K562 (cell line): ENCODE results near the gene PATE3. TPM values are rescaled to one million over a fixed set of nuclear protein-coding genes. Genes with fewer than 3 reads are reported as not detected.

ENCODE experiments used
- ATAC-seq: fragments of 200-7000 bp; cut with Tn5 transposase; 3 replicates; pipeline ENCODE4 v1.9.1; 2020; ENCODE audit warnings: moderate library complexity
- BruUV-seq: library from RNA; stranded (reverse); fragments of 400-500 nt; replicated peaks from 2 replicates; lab custom pipeline; 2021; lab: Mats Ljungman, UMichigan
- CTCF ChIA-PET: fragments of 300-600 bp; formaldehyde crosslinking; extraction: SDS; loops from one replicate; lab custom pipeline; 2021; ENCODE audit warnings: low intra/inter-chr PET ratio; lab: Yijun Ruan, JAX
- POLR2A ChIA-PET: fragments of 300-600, 350-650 bp; sonication (Branson Sonifier 250); formaldehyde crosslinking; extraction: SDS; loops from one replicate; lab custom pipeline; 2021; ENCODE audit warnings: antibody characterized with exemption, inconsistent platforms; lab: Yijun Ruan, JAX
- DNase-seq, 4 experiments: peaks; one replicate each; pipeline versions ENCODE4 v3.0.0 to v3.0.0-alpha.2; 2011 to 2018; ENCODE audit warnings: low spot score in 3 of 4, mixed read lengths in 3 of 4; ENCODE audit errors: extremely low read depth in 1 of 4
- FAIRE-seq: peaks from 2 replicates; lab custom pipeline; 2011; peaks lifted over from hg19 to GRCh38; lab: Jason Lieb, UNC
- H2AFZ ChIP-seq: 2 replicates; pipeline ENCODE4 v1.6.0; 2011; ENCODE audit warnings: low read depth, low read length, control low read depth, inconsistent platforms
- H3K27ac ChIP-seq: fragments of 200-600 bp; 3 replicates; pipeline ENCODE4 v1.8.0; 2011; ENCODE audit warnings: low read depth, mild to moderate bottlenecking, control low read depth, inconsistent platforms, low read length, moderate library complexity, mixed read lengths; ENCODE audit errors: extremely low read depth
- H3K27me3 ChIP-seq, 2 experiments: fragments of 300-600 bp in 1 of 2; 2 replicates in 1 of 2; 3 replicates in 1 of 2; pipeline versions ENCODE4 v1.6.0 to v1.8.0; 2011; ENCODE audit warnings: inconsistent platforms in 2 of 2, low read length in 2 of 2, mild to moderate bottlenecking in 1 of 2, mixed read lengths in 1 of 2, moderate library complexity in 1 of 2; ENCODE audit not compliant: control insufficient read depth in 2 of 2, insufficient read depth in 2 of 2
- H3K36me3 ChIP-seq: fragments of 300-600 bp; 3 replicates; pipeline ENCODE4 v1.8.0; 2011; ENCODE audit warnings: mild to moderate bottlenecking, low read length, inconsistent platforms; ENCODE audit not compliant: control insufficient read depth, insufficient read depth
- H3K4me1 ChIP-seq, 2 experiments: fragments of 200-600 bp in 1 of 2; replicated peaks in 1 of 2; 2 replicates in 1 of 2; 3 replicates in 1 of 2; pipeline versions ENCODE4 v1.5.1 to v1.8.0; 2011; ENCODE audit warnings: inconsistent platforms in 2 of 2, low read length in 2 of 2, mild to moderate bottlenecking in 1 of 2, mixed read lengths in 1 of 2, moderate library complexity in 1 of 2; ENCODE audit not compliant: control insufficient read depth in 2 of 2, insufficient read depth in 2 of 2
- H3K4me2 ChIP-seq: 2 replicates; pipeline ENCODE4 v1.6.1; 2011; ENCODE audit warnings: low read length, control low read depth, inconsistent platforms, mixed read lengths; ENCODE audit not compliant: insufficient read depth
- H3K4me3 ChIP-seq: fragments of 200-600 bp; sonication (generic), shearing (Covaris generic); 2 replicates; pipeline ENCODE4 v1.5.1; 2016; ENCODE audit warnings: control low read depth, inconsistent platforms
- H3K79me2 ChIP-seq: fragments of 200-600 bp; 3 replicates; pipeline ENCODE4 v1.8.0; 2011; ENCODE audit warnings: low read length, inconsistent platforms; ENCODE audit not compliant: control insufficient read depth, insufficient read depth
- H3K9ac ChIP-seq, 2 experiments: 2 replicates each; pipeline versions ENCODE4 v1.6.0 to v1.6.1; 2011; ENCODE audit warnings: low read depth in 2 of 2, low read length in 2 of 2, control low read depth in 1 of 2, inconsistent platforms in 1 of 2, mild to moderate bottlenecking in 1 of 2, mixed read lengths in 1 of 2; ENCODE audit not compliant: insufficient read depth in 1 of 2
- H3K9me1 ChIP-seq: one replicate; pipeline ENCODE4 v1.6.0; 2011; ENCODE audit warnings: inconsistent platforms, mild to moderate bottlenecking, low read length, moderate library complexity; ENCODE audit not compliant: control insufficient read depth, insufficient read depth
- H3K9me3 ChIP-seq: replicated peaks from 2 replicates; pipeline ENCODE4 v1.5.1; 2011; ENCODE audit warnings: low read depth, low read length, inconsistent platforms; ENCODE audit not compliant: control insufficient read depth, insufficient read depth
- H4K20me1 ChIP-seq: replicated peaks from 2 replicates; pipeline ENCODE4 v1.6.1; 2011; ENCODE audit warnings: low read length, inconsistent platforms, mixed read lengths; ENCODE audit not compliant: control insufficient read depth, insufficient read depth
- ARID2 ChIP-seq: fragments of 450-650 bp; IDR thresholded peaks from 2 replicates; pipeline ENCODE4 v1.6.1; 2017; ENCODE audit warnings: antibody characterized with exemption, mild to moderate bottlenecking
- CBX1 ChIP-seq: sonication (generic); IDR thresholded peaks from 2 replicates; pipeline ENCODE4 v1.6.1; 2016; ENCODE audit warnings: antibody characterized with exemption, low read depth, mild to moderate bottlenecking
- FOXK1 ChIP-seq: sonication (generic); formaldehyde crosslinking; IDR thresholded peaks from 2 replicates; pipeline ENCODE4 v1.8.0; 2022; ENCODE audit warnings: missing genetic modification reagents, mild to moderate bottlenecking, borderline replicate concordance
- GTF2F1 ChIP-seq: IDR thresholded peaks from 2 replicates; pipeline ENCODE4 v1.6.1; 2011; ENCODE audit warnings: low read depth, low read length, improper control_type of control experiment
- HES1 ChIP-seq: fragments of 450-650 bp; IDR thresholded peaks from 2 replicates; pipeline ENCODE4 v1.6.1; 2016; ENCODE audit warnings: low read depth, mild to moderate bottlenecking, moderate library complexity
- MTA2 ChIP-seq: fragments of 450-650 bp; IDR thresholded peaks from 2 replicates; pipeline ENCODE4 v1.6.1; 2016; ENCODE audit warnings: low read depth
- MXI1 ChIP-seq: IDR thresholded peaks from 2 replicates; pipeline ENCODE4 v1.6.1; 2011; ENCODE audit warnings: low read depth, mild to moderate bottlenecking, improper control_type of control experiment, low read length
- NR2C2 ChIP-seq, 2 experiments: fragments of 200-800 bp in 1 of 2; sonication (Bioruptor generic) in 1 of 2; sonication (generic) in 1 of 2; formaldehyde crosslinking in 1 of 2; IDR thresholded peaks; 2 replicates each; pipeline versions ENCODE4 v1.6.1 to v1.8.0; 2016 to 2022; ENCODE audit warnings: mild to moderate bottlenecking in 1 of 2, missing compliant biosample characterization in 1 of 2, missing genetic modification characterization in 1 of 2, missing genetic modification reagents in 1 of 2
- POLR2H ChIP-seq: IDR thresholded peaks from 2 replicates; pipeline ENCODE4 v1.6.1; 2016; ENCODE audit warnings: missing genetic modification characterization, low read depth, mild to moderate bottlenecking, control low read depth, missing compliant biosample characterization, moderate library complexity
- SRF ChIP-seq, 2 experiments: fragments of 250-450, 450-650 bp in 1 of 2; sonication (Bioruptor Pico) in 1 of 2; sonication (generic) in 1 of 2; formaldehyde crosslinking; IDR thresholded peaks; 2 replicates each; pipeline versions ENCODE4 v1.5.0 to v1.5.1; 2020 to 2022; ENCODE audit warnings: mild to moderate bottlenecking in 1 of 2, missing genetic modification reagents in 1 of 2
- WGBS: fragments of 100-300 bp; shearing (Covaris generic); methylation state at CpG from one replicate; pipeline ENCODE4 v1.1.6; 2016; ENCODE audit warnings: low coverage, mixed read lengths; ENCODE audit not compliant: insufficient coverage; ENCODE audit errors: missing lambda C conversion rate; 5-methylcytosine and 5-hydroxymethylcytosine counted together
- in situ Hi-C: fragments of 300-500 bp; cut with MboI; formaldehyde crosslinking; loops from 4 replicates; pipeline ENCODE4 v1.15.0; 2018; ENCODE audit warnings: inconsistent platforms, mixed read lengths
- intact Hi-C: fragments of 100-400 bp; cut with micrococcal nuclease; formaldehyde crosslinking; loops from 2 replicates; pipeline ENCODE4 v1.14.2; 2022
- polyA plus RNA-seq, 8 experiments: library from polyadenylated mRNA; depleted of rRNA in 4 of 8; stranded (reverse) in 5 of 8; unstranded in 3 of 8; fragments of >200 nt; fragmentation: Nextera tagmentation in 2 of 8; fragmentation: Illumina TruSeq in 1 of 8; extraction: Ambion mirVana in 2 of 8; extraction: Trizol in 1 of 8; gene quantifications; 2 replicates each; pipeline versions ENCODE4 v1.2.1 to v1.2.3, GENCODE V29; 2011 to 2014; ENCODE audit warnings: inconsistent platforms in 1 of 8, missing spikeins in 1 of 8
- total RNA-seq, 7 experiments: library from RNA; depleted of rRNA in 6 of 7; stranded (reverse); fragments of >200 nt in 6 of 7; fragmentation: Illumina TruSeq in 2 of 7; extraction: Trizol in 2 of 7; gene quantifications; 2 replicates each; pipeline versions ENCODE4 v1.2.1 to v1.2.3, GENCODE V29; 2011 to 2021; ENCODE audit warnings: low replicate concordance in 1 of 7

PATE3 gene
- total and polyA plus RNA-seq, 9 of the 15 experiments (the other 6 are each of a cell fraction or from before 2014, with no cell fraction given), result not detected

- TF ChIP-seq MTA2, result no peak
- TF ChIP-seq SRF (CRISPR knock-in tag; IDR thresholded peaks at IDR 0.05), result no peak
- no peak for TF ChIP-seq MXI1
- TF ChIP-seq NR2C2 (CRISPR knock-in tag; IDR thresholded peaks at IDR 0.05), result no peak
- no peak for TF ChIP-seq NR2C2 (tag; IDR thresholded peaks at IDR 0.05)
- TF ChIP-seq POLR2H (tag), result no peak
- TF ChIP-seq HES1, result no peak
- no peak for TF ChIP-seq GTF2F1
- no peak for TF ChIP-seq CBX1
- no peak for TF ChIP-seq FOXK1
- TF ChIP-seq ARID2, result no peak
- Histone ChIP-seq H3K4me2 (no peak overlapping the region), H3K27ac (no peak overlapping the region), H3K27me3 (peaks cover 4% of the 10 kb centered on the region in 2 experiments; a peak in 4 of 5 replicates), H3K9ac (no peak overlapping the region), H4K20me1 (no peaks in the 10 kb centered on the region), H3K79me2 (no peaks in the 10 kb centered on the region), H3K9me1 (no peaks in the 10 kb centered on the region), H3K4me1 (no peaks in the 10 kb centered on the region), H3K4me3 (no peak overlapping the region), H3K9me3 (no peaks in the 10 kb centered on the region), H2AFZ (no peak overlapping the region), H3K36me3 (no peaks in the 10 kb centered on the region)
- ChIA-PET CTCF (no interaction called here), POLR2A (no interaction called here)
- no peak for DNase-seq
- ATAC-seq, result no peak
- in situ Hi-C loops, result no loop called here
- no TSS peak for BruUV-seq
- no peak for FAIRE-seq
- intact Hi-C loops, result no loop called here
- WGBS, result 1% methylated on average over 7 of the region's 7 CpGs
These were observed 31.9 kb upstream of the PATE3 start for GRCh38 chr11:125756050-125756449.
